ENCODE measurements around the gene CNN3. TPM values are rescaled to one million over a fixed set of nuclear protein-coding genes. Genes with fewer than 3 reads are reported as not detected.

Gene CNN3
- total RNA-seq, 1 experiment from 2014 or later: 260 TPM

- Histone ChIP-seq H3K27ac (ENCODE audit: low read depth, low read length, poor library complexity, severe bottlenecking) (no peak overlapping the region), H3K9me3 (ENCODE audit: low read depth, low read length, poor library complexity, severe bottlenecking) (no peaks in the 10 kb centered on the region), H3K27me3 (replicated peaks; ENCODE audit: insufficient read depth, low read depth, low read length, poor library complexity) (no peaks in the 10 kb centered on the region), H3K4me1 (ENCODE audit: insufficient read depth, low read length, poor library complexity, severe bottlenecking) (no peaks in the 10 kb centered on the region), H3K36me3 (ENCODE audit: insufficient read depth, low read length, poor library complexity, severe bottlenecking) (no peaks in the 10 kb centered on the region), H3K4me3 (ENCODE audit: low read depth, low read length, poor library complexity, severe bottlenecking) (no peak overlapping the region)
- no TSS peak for BruUV-seq (replicated peaks)
- intact Hi-C loops (cut with micrococcal nuclease; ENCODE audit: unreplicated experiment): no loop called here
- TF ChIP-seq EZH2 (IDR thresholded peaks at IDR 0.05; ENCODE audit: borderline replicate concordance, low read depth, low read length, poor library complexity, severe bottlenecking): no peak
- TF ChIP-seq, protein P1, sequence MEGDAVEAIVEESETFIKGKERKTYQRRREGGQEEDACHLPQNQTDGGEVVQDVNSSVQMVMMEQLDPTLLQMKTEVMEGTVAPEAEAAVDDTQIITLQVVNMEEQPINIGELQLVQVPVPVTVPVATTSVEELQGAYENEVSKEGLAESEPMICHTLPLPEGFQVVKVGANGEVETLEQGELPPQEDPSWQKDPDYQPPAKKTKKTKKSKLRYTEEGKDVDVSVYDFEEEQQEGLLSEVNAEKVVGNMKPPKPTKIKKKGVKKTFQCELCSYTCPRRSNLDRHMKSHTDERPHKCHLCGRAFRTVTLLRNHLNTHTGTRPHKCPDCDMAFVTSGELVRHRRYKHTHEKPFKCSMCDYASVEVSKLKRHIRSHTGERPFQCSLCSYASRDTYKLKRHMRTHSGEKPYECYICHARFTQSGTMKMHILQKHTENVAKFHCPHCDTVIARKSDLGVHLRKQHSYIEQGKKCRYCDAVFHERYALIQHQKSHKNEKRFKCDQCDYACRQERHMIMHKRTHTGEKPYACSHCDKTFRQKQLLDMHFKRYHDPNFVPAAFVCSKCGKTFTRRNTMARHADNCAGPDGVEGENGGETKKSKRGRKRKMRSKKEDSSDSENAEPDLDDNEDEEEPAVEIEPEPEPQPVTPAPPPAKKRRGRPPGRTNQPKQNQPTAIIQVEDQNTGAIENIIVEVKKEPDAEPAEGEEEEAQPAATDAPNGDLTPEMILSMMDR (conservative IDR thresholded peaks at IDR 0.05; ENCODE audit: low read depth, low read length): no peak
- DNase-seq (ENCODE audit: low spot score): no peak
- CTCF ChIA-PET: no interaction called here
- POLR2A ChIA-PET (ENCODE audit: low non-redundant PET): no interaction called here
These were observed 24.1 kb upstream of the CNN3 start for GRCh38 chr1:94951046-94951445.

GRCh38 chr1:94949681-94950661, 23.1 kb upstream of the CNN3 start:
- Histone ChIP-seq H3K9me3 (ENCODE audit: low read depth, low read length, poor library complexity, severe bottlenecking) (no peaks in the 10 kb centered on the region), H3K4me3 (ENCODE audit: low read depth, low read length, poor library complexity, severe bottlenecking) (no peak overlapping the region), H3K36me3 (ENCODE audit: insufficient read depth, low read length, poor library complexity, severe bottlenecking) (no peaks in the 10 kb centered on the region), H3K27me3 (replicated peaks; ENCODE audit: insufficient read depth, low read depth, low read length, poor library complexity) (no peaks in the 10 kb centered on the region), H3K4me1 (ENCODE audit: insufficient read depth, low read length, poor library complexity, severe bottlenecking) (no peaks in the 10 kb centered on the region), H3K27ac (ENCODE audit: low read depth, low read length, poor library complexity, severe bottlenecking) (no peak overlapping the region)
- DNase-seq (ENCODE audit: low spot score): no peak
- intact Hi-C loops (cut with micrococcal nuclease; ENCODE audit: unreplicated experiment): no loop called here
- POLR2A ChIA-PET (ENCODE audit: low non-redundant PET): interaction anchor here (0.5 kb wide), 1 partner anchor 171 kb away, joined by 3 read pairs; no protein-coding TSS in a partner anchor
- no TSS peak for BruUV-seq (replicated peaks)
- CTCF ChIA-PET: no interaction called here
- no peak for TF ChIP-seq EZH2 (IDR thresholded peaks at IDR 0.05; ENCODE audit: borderline replicate concordance, low read depth, low read length, poor library complexity, severe bottlenecking)
- TF ChIP-seq, protein P1 (conservative IDR thresholded peaks at IDR 0.05; ENCODE audit: low read depth, low read length): no peak

GRCh38 chr1:94947437-94947836, 20.5 kb upstream of the CNN3 start:
- Histone ChIP-seq H3K27me3 (replicated peaks; ENCODE audit: insufficient read depth, low read depth, low read length, poor library complexity) (no peaks in the 10 kb centered on the region), H3K36me3 (ENCODE audit: insufficient read depth, low read length, poor library complexity, severe bottlenecking) (no peaks in the 10 kb centered on the region), H3K4me3 (ENCODE audit: low read depth, low read length, poor library complexity, severe bottlenecking) (no peak overlapping the region), H3K9me3 (ENCODE audit: low read depth, low read length, poor library complexity, severe bottlenecking) (no peaks in the 10 kb centered on the region), H3K27ac (ENCODE audit: low read depth, low read length, poor library complexity, severe bottlenecking) (no peak overlapping the region), H3K4me1 (ENCODE audit: insufficient read depth, low read length, poor library complexity, severe bottlenecking) (no peaks in the 10 kb centered on the region)
- no TSS peak for BruUV-seq (replicated peaks)
- POLR2A ChIA-PET (ENCODE audit: low non-redundant PET): no interaction called here
- CTCF ChIA-PET: no interaction called here
- TF ChIP-seq, protein P1 (conservative IDR thresholded peaks at IDR 0.05; ENCODE audit: low read depth, low read length): no peak
- no peak for TF ChIP-seq EZH2 (IDR thresholded peaks at IDR 0.05; ENCODE audit: borderline replicate concordance, low read depth, low read length, poor library complexity, severe bottlenecking)
- no peak for DNase-seq (ENCODE audit: low spot score)
- intact Hi-C loops (cut with micrococcal nuclease; ENCODE audit: unreplicated experiment): no loop called here
